ENCODE data around the gene FSD2.
A peak's percentile ranks its signal among the peaks of the same experiment; 100 is the strongest.

Gene FSD2

GRCh38 chr15:82807920-82808633 lies 2.2 kb upstream of the FSD2 start:
- peaks cover 57% of the 10 kb centered on the region for H3K4me1 ChIP-seq (ENCODE audit: insufficient read depth, low read length, severe bottlenecking)
- H3K36me3 ChIP-seq (ENCODE audit: insufficient read depth, low read length), result peaks cover 12% of the 10 kb centered on the region
- H3K27ac ChIP-seq (ENCODE audit: low read depth, low read length, poor library complexity, severe bottlenecking), result peak overlapping the region; percentile 89
- H3K9me3 ChIP-seq (ENCODE audit: low read length), result no peaks in the 10 kb centered on the region
- peak overlapping the region; percentile 95 for H2AFZ ChIP-seq (ENCODE audit: low read length)
- peak overlapping the region; percentile 40 for H3K9ac ChIP-seq (ENCODE audit: low read length)
- peak overlapping the region; percentile 87 for H3K4me2 ChIP-seq (ENCODE audit: low read length)
- no peaks in the 10 kb centered on the region for H4K20me1 ChIP-seq (ENCODE audit: insufficient read depth, low read length)
- no peaks in the 10 kb centered on the region for H3K27me3 ChIP-seq (ENCODE audit: insufficient read depth, low read length)
- TF ChIP-seq CTCF (IDR thresholded peaks at IDR 0.05; ENCODE audit: low read length) (no peak), EZH2 (IDR thresholded peaks at IDR 0.05; ENCODE audit: borderline replicate concordance, low read length) (no peak)
- peak overlapping the region; percentile 91 for H3K4me3 ChIP-seq (ENCODE audit: low read depth, low read length, poor library complexity, severe bottlenecking)
- H3K9me2 ChIP-seq (ENCODE audit: low read depth, low read length), result no peaks in the 10 kb centered on the region
- H3F3A ChIP-seq (ENCODE audit: insufficient read depth, low read length), result 0 out of 2 replicates have a peak, but pooled peaks cover 7% of the 10 kb centered on the region
- H3K79me2 ChIP-seq (ENCODE audit: insufficient read depth, low read length), result peaks cover 28% of the 10 kb centered on the region

- Histone ChIP-seq H3K4me2 (ENCODE audit: low read length) (no peak overlapping the region), H3K9me3 (ENCODE audit: low read length) (no peaks in the 10 kb centered on the region), H3K27ac (ENCODE audit: low read depth, low read length, poor library complexity, severe bottlenecking) (no peak overlapping the region), H3K9ac (ENCODE audit: low read length) (no peak overlapping the region), H3K36me3 (ENCODE audit: insufficient read depth, low read length) (no peaks in the 10 kb centered on the region), H3F3A (ENCODE audit: insufficient read depth, low read length) (0 out of 2 replicates have a peak, but pooled peaks cover 7% of the 10 kb centered on the region), H3K4me3 (ENCODE audit: low read depth, low read length, poor library complexity, severe bottlenecking) (no peak overlapping the region), H4K20me1 (ENCODE audit: insufficient read depth, low read length) (no peaks in the 10 kb centered on the region), H3K79me2 (ENCODE audit: insufficient read depth, low read length) (no peaks in the 10 kb centered on the region), H3K27me3 (ENCODE audit: insufficient read depth, low read length) (no peaks in the 10 kb centered on the region), H2AFZ (ENCODE audit: low read length) (no peak overlapping the region), H3K4me1 (ENCODE audit: insufficient read depth, low read length, severe bottlenecking) (peaks cover 40% of the 10 kb centered on the region), H3K9me2 (ENCODE audit: low read depth, low read length) (no peaks in the 10 kb centered on the region)
- no peak for TF ChIP-seq EZH2 (IDR thresholded peaks at IDR 0.05; ENCODE audit: borderline replicate concordance, low read length)
Measured at GRCh38 chr15:82804575-82804949, 1.3 kb downstream of the FSD2 start.

GRCh38 chr15:82803793-82804574 lies 1.9 kb downstream of the FSD2 start:
- H3K36me3 ChIP-seq (ENCODE audit: insufficient read depth, low read length), result no peaks in the 10 kb centered on the region

More at GRCh38 chr15:82803793-82804574, 1.9 kb downstream of the FSD2 start:
- Histone ChIP-seq H3K79me2 (ENCODE audit: insufficient read depth, low read length) (no peaks in the 10 kb centered on the region), H3K4me3 (ENCODE audit: low read depth, low read length, poor library complexity, severe bottlenecking) (no peak overlapping the region), H3K9me2 (ENCODE audit: low read depth, low read length) (no peaks in the 10 kb centered on the region), H2AFZ (ENCODE audit: low read length) (no peak overlapping the region), H3K27ac (ENCODE audit: low read depth, low read length, poor library complexity, severe bottlenecking) (no peak overlapping the region), H3K9me3 (ENCODE audit: low read length) (no peaks in the 10 kb centered on the region), H3K4me2 (ENCODE audit: low read length) (no peak overlapping the region), H3K4me1 (ENCODE audit: insufficient read depth, low read length, severe bottlenecking) (peaks cover 37% of the 10 kb centered on the region), H4K20me1 (ENCODE audit: insufficient read depth, low read length) (no peaks in the 10 kb centered on the region), H3K9ac (ENCODE audit: low read length) (no peak overlapping the region), H3K27me3 (ENCODE audit: insufficient read depth, low read length) (no peaks in the 10 kb centered on the region), H3F3A (ENCODE audit: insufficient read depth, low read length) (0 out of 2 replicates have a peak, but pooled peaks cover 6% of the 10 kb centered on the region)
- no peak for TF ChIP-seq EZH2 (IDR thresholded peaks at IDR 0.05; ENCODE audit: borderline replicate concordance, low read length)
- no peak for TF ChIP-seq CTCF (IDR thresholded peaks at IDR 0.05; ENCODE audit: low read length)
